CD14-positive monocyte (primary cell): ENCODE results near the gene JMJD1C. TPM values are rescaled to one million over a fixed set of nuclear protein-coding genes. Genes with fewer than 3 reads are reported as not detected.

ENCODE experiments used
- DNase-seq, 3 donors: peaks; one replicate each; pipeline ENCODE4 v3.0.0-alpha.2; 2011 to 2022
- H2AFZ ChIP-seq: 2 replicates; pipeline ENCODE4 v1.6.0; 2012; ENCODE audit warnings: mild to moderate bottlenecking, low read depth, low read length, inconsistent platforms; ENCODE audit not compliant: insufficient read depth, poor library complexity, severe bottlenecking
- H3K27ac ChIP-seq, 2 donors: 1 replicate in 1 of 2; 2 replicates in 1 of 2; pipeline ENCODE4 v1.5.1; 2012 to 2013; ENCODE audit warnings: low read length in 2 of 2, control low read depth in 1 of 2, inconsistent platforms in 1 of 2, low read depth in 1 of 2, mild to moderate bottlenecking in 1 of 2
- H3K27me3 ChIP-seq, 2 donors: one replicate each; pipeline versions ENCODE4 v1.6.0 to v1.6.1; 2011 to 2013; ENCODE audit warnings: low read length in 2 of 2; ENCODE audit not compliant: control insufficient read depth in 2 of 2, insufficient read depth in 2 of 2
- H3K36me3 ChIP-seq, 2 donors: replicated peaks in 1 of 2; 1 replicate in 1 of 2; 2 replicates in 1 of 2; pipeline versions ENCODE4 v1.5.1 to v1.6.1; 2012 to 2013; ENCODE audit warnings: low read length in 2 of 2, control low read depth in 1 of 2, inconsistent platforms in 1 of 2, mild to moderate bottlenecking in 1 of 2; ENCODE audit not compliant: insufficient read depth in 2 of 2, control insufficient read depth in 1 of 2
- H3K4me1 ChIP-seq, 2 donors: 1 replicate in 1 of 2; 2 replicates in 1 of 2; pipeline versions ENCODE4 v1.5.1 to v1.6.1; 2012 to 2013; ENCODE audit warnings: low read length in 2 of 2, control low read depth in 1 of 2, inconsistent platforms in 1 of 2, mild to moderate bottlenecking in 1 of 2, moderate library complexity in 1 of 2; ENCODE audit not compliant: insufficient read depth in 2 of 2, control insufficient read depth in 1 of 2
- H3K4me2 ChIP-seq: replicated peaks from 2 replicates; pipeline ENCODE3; 2012; ENCODE audit warnings: low read length, moderate library complexity, mild to moderate bottlenecking; ENCODE audit not compliant: poor library complexity, severe bottlenecking; ENCODE audit errors: extremely low read depth
- H3K4me3 ChIP-seq, 3 experiments: fragments of 200-600 bp in 1 of 3; sonication (generic) in 1 of 3; replicated peaks in 1 of 3; 1 replicate in 2 of 3; 2 replicates in 1 of 3; pipeline ENCODE4 v1.5.1; 2011 to 2013; ENCODE audit warnings: low read length in 3 of 3, mild to moderate bottlenecking in 3 of 3, control low read depth in 2 of 3, low read depth in 2 of 3, inconsistent platforms in 1 of 3, moderate library complexity in 1 of 3
- H3K79me2 ChIP-seq: 2 replicates; pipeline ENCODE4 v1.6.0; 2012; ENCODE audit warnings: mild to moderate bottlenecking, control low read depth, inconsistent platforms, low read length, moderate library complexity; ENCODE audit not compliant: insufficient read depth
- H3K9ac ChIP-seq: 2 replicates; pipeline ENCODE4 v1.6.0; 2017; ENCODE audit warnings: low read length, mild to moderate bottlenecking; ENCODE audit not compliant: insufficient read depth, poor library complexity, severe bottlenecking
- H3K9me3 ChIP-seq, 2 donors: replicated peaks in 1 of 2; 1 replicate in 1 of 2; 2 replicates in 1 of 2; pipeline versions ENCODE4 v1.5.1 to v1.6.1; 2012 to 2013; ENCODE audit warnings: low read length in 2 of 2, control low read depth in 1 of 2; ENCODE audit not compliant: control insufficient read depth in 1 of 2, insufficient read depth in 1 of 2
- H4K20me1 ChIP-seq: 2 replicates; pipeline ENCODE4 v1.6.0; 2012; ENCODE audit warnings: mild to moderate bottlenecking, low read length, control low read depth, moderate library complexity; ENCODE audit not compliant: insufficient read depth
- H3K27ac Mint-ChIP-seq, 7 donors: one replicate each; pipeline ENCODE4 v1.8.0; 2020; ENCODE audit warnings: mild to moderate bottlenecking in 7 of 7, mixed read lengths in 7 of 7, moderate library complexity in 6 of 7, inconsistent platforms in 2 of 7
- H3K27me3 Mint-ChIP-seq, 3 donors: one replicate each; pipeline ENCODE4 v1.8.0; 2021 to 2022; ENCODE audit warnings: low read depth in 3 of 3, mild to moderate bottlenecking in 3 of 3, mixed read lengths in 3 of 3, moderate library complexity in 3 of 3, inconsistent platforms in 1 of 3
- H3K36me3 Mint-ChIP-seq, 2 donors: one replicate each; pipeline ENCODE4 v1.8.0; 2020; ENCODE audit warnings: mixed read lengths in 2 of 2, inconsistent platforms in 1 of 2, mild to moderate bottlenecking in 1 of 2
- H3K4me1 Mint-ChIP-seq: one replicate; pipeline ENCODE4 v1.8.0; 2020; ENCODE audit warnings: mild to moderate bottlenecking, mixed read lengths
- H3K4me3 Mint-ChIP-seq, 2 donors: one replicate each; pipeline ENCODE4 v1.8.0; 2020; ENCODE audit warnings: mild to moderate bottlenecking in 2 of 2, mixed read lengths in 2 of 2, moderate library complexity in 1 of 2
- H3K9me3 Mint-ChIP-seq, 7 donors: one replicate each; pipeline ENCODE4 v1.8.0; 2020 to 2022; ENCODE audit warnings: mixed read lengths in 7 of 7, mild to moderate bottlenecking in 6 of 7, moderate library complexity in 6 of 7, inconsistent platforms in 2 of 7
- CTCF ChIP-seq: fragments of 200-600 bp; IDR thresholded peaks from one replicate; pipeline ENCODE4 v1.8.0; 2022; ENCODE audit warnings: antibody characterized with exemption, mild to moderate bottlenecking
- WGBS: methylation state at CpG from one replicate; pipeline ENCODE4 v1.1.5; 2013; ENCODE audit warnings: missing lambda C conversion rate; ENCODE audit not compliant: insufficient coverage; 5-methylcytosine and 5-hydroxymethylcytosine counted together
- intact Hi-C, 2 donors: fragments of 100-400 bp; cut with micrococcal nuclease; formaldehyde crosslinking; loops; one replicate each; pipeline versions ENCODE4 v1.15.0 to v1.15.1; 2023
- polyA plus RNA-seq, 3 donors: library from polyadenylated mRNA; depleted of rRNA in 1 of 3; unstranded in 2 of 3; stranded (reverse) in 1 of 3; fragments of 300-500 nt in 2 of 3; fragments of >200 nt in 1 of 3; fragmentation: Illumina TruSeq in 2 of 3; gene quantifications; 1 replicate in 2 of 3; 2 replicates in 1 of 3; pipeline ENCODE4 v1.2.3, GENCODE V29; 2012 to 2021

Gene JMJD1C
- polyA plus RNA-seq, 3 donors = 27.8 to 84.8 (median 46.5) TPM

DNA sequence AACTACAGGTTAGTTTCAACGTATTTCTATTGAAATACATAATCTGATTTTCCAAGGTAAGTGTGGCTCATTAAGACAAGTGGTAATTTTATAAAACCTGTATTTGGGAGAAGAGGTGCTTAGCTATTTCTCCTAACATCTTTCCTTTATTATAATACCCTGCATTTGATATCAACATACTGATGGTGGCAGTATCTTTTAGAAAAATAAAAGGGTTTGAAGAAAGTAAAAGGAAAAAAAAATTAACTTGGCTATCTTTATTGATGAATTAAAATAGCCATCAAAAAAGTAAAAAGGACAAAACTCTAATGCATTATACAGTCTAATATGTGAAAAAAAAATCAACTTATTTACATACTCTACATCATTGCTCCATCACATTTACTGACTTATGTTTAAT, 264.7 kb downstream of the JMJD1C start:
- Mint-ChIP-seq H3K4me3 (no peak overlapping the region), H3K4me1 (peaks cover 12% of the 10 kb centered on the region), H3K27me3 (no peaks in the 10 kb centered on the region), H3K36me3 (peaks cover 68 to 74% of the 10 kb centered on the region in 2 donors), H3K9me3 (peaks cover 0 to 2% (median 0%) of the 10 kb centered on the region in 7 donors), H3K27ac (no peak overlapping the region)
- DNase-seq = no peak
- no peaks in the 10 kb centered on the region for H3K27me3 ChIP-seq
- H2AFZ ChIP-seq = no peak overlapping the region
- peaks cover 7 to 17% of the 10 kb centered on the region in 2 donors for H3K4me1 ChIP-seq
- peaks cover 19% of the 10 kb centered on the region for H3K79me2 ChIP-seq
- no peak for TF ChIP-seq CTCF
- no peak overlapping the region for H3K27ac ChIP-seq
- no peak overlapping the region for H3K9ac ChIP-seq
- no peaks in the 10 kb centered on the region for H3K9me3 ChIP-seq
- no peak overlapping the region for H3K4me2 ChIP-seq
- peaks cover 99% of the 10 kb centered on the region for H4K20me1 ChIP-seq
- WGBS = no CpG with 5 or more reads among the region's 1 CpG
- peaks cover 75 to 91% of the 10 kb centered on the region in 2 donors for H3K36me3 ChIP-seq
- intact Hi-C loops = no loop called here
- no peak overlapping the region for H3K4me3 ChIP-seq

GRCh38 chr10:63200431-63200830, 265.3 kb downstream of the JMJD1C start:
- Histone ChIP-seq H3K4me2 (no peak overlapping the region), H3K4me3 (no peak overlapping the region), H3K9me3 (no peaks in the 10 kb centered on the region), H3K27ac (no peak overlapping the region), H3K79me2 (peaks cover 19% of the 10 kb centered on the region), H4K20me1 (peaks cover 98% of the 10 kb centered on the region), H3K9ac (no peak overlapping the region), H2AFZ (no peak overlapping the region), H3K36me3 (peaks cover 80 to 91% of the 10 kb centered on the region in 2 donors), H3K4me1 (peaks cover under 1 to 11% of the 10 kb centered on the region in 2 donors), H3K27me3 (no peaks in the 10 kb centered on the region)
- H3K36me3 Mint-ChIP-seq = peaks cover 70 to 76% of the 10 kb centered on the region in 2 donors
- H3K9me3 Mint-ChIP-seq = peaks cover 0 to 2% (median 0%) of the 10 kb centered on the region in 7 donors
- peaks cover 7% of the 10 kb centered on the region for H3K4me1 Mint-ChIP-seq
- no peak for DNase-seq
- H3K27me3 Mint-ChIP-seq = no peaks in the 10 kb centered on the region
- intact Hi-C loops = no loop called here
- no peak for TF ChIP-seq CTCF
- no peak overlapping the region for H3K27ac Mint-ChIP-seq
- no peak overlapping the region for H3K4me3 Mint-ChIP-seq
- WGBS = 100% methylated on average over 2 of the region's 6 CpGs
